PC-3 (cell line): ENCODE measurements around the gene LRP2BP. TPM values are rescaled to one million over a fixed set of nuclear protein-coding genes. Genes with fewer than 3 reads are reported as not detected.

Experiments
- ATAC-seq: fragments of 200-7000 bp; cut with Tn5 transposase; 2 replicates; pipeline ENCODE4 v1.9.1; 2020; ENCODE audit warnings: mild to moderate bottlenecking, moderate library complexity
- BruUV-seq: library from RNA; stranded (reverse); fragments of 400-500 nt; replicated peaks from 2 replicates; lab custom pipeline; 2021; lab: Mats Ljungman, UMichigan
- CTCF ChIA-PET: fragments of 300-600 bp; sonication (Branson Sonifier 250); formaldehyde crosslinking; loops from one replicate; lab custom pipeline; 2022; ENCODE audit warnings: antibody characterized with exemption; lab: Charles Lee
- POLR2A ChIA-PET: fragments of 300-600 bp; sonication (Branson Sonifier 250); formaldehyde crosslinking; loops from one replicate; lab custom pipeline; 2022; ENCODE audit warnings: antibody characterized with exemption; ENCODE audit not compliant: unreplicated experiment; lab: Charles Lee
- DNase-seq: peaks from one replicate; pipeline ENCODE4 v3.0.0-alpha.2; 2015
- H2AFZ ChIP-seq: fragments of 300-600 bp; sonication (generic); 2 replicates; pipeline ENCODE4 v1.6.0; 2016; ENCODE audit warnings: antibody characterized with exemption, low read length
- H3F3A ChIP-seq: fragments of 300-600 bp; sonication (generic); one replicate; pipeline ENCODE4 v1.6.0; 2017; ENCODE audit warnings: antibody characterized with exemption, low read length, control low read depth, mild to moderate bottlenecking; ENCODE audit not compliant: unreplicated experiment
- H3K27ac ChIP-seq: fragments of 300-600 bp; sonication (generic); 2 replicates; pipeline ENCODE4 v1.5.1; 2016; ENCODE audit warnings: mild to moderate bottlenecking, low read length
- H3K27me3 ChIP-seq: fragments of 300-600 bp; sonication (generic); 2 replicates; pipeline ENCODE4 v1.6.1; 2016; ENCODE audit warnings: low read length, mixed read lengths
- H3K36me3 ChIP-seq: fragments of 300-600 bp; sonication (generic); 2 replicates; pipeline ENCODE4 v1.6.1; 2016; ENCODE audit warnings: low read depth, mixed run types, low read length, mixed read lengths
- H3K4me1 ChIP-seq: fragments of 300-600 bp; sonication (generic); 2 replicates; pipeline ENCODE4 v1.5.1; 2016; ENCODE audit warnings: low read length; ENCODE audit not compliant: insufficient read depth
- H3K4me2 ChIP-seq: fragments of 300-600 bp; sonication (generic); 2 replicates; pipeline ENCODE4 v1.6.0; 2016; ENCODE audit warnings: low read length
- H3K4me3 ChIP-seq: fragments of 300-600 bp; sonication (generic); 2 replicates; pipeline ENCODE4 v1.5.1; 2016; ENCODE audit warnings: mild to moderate bottlenecking, low read length, mixed read lengths
- H3K79me2 ChIP-seq: fragments of 300-600 bp; sonication (generic); 2 replicates; pipeline ENCODE4 v1.6.1; 2017; ENCODE audit warnings: low read length, mixed read lengths
- H3K9ac ChIP-seq: fragments of 300-600 bp; sonication (generic); 2 replicates; pipeline ENCODE4 v1.6.0; 2016; ENCODE audit warnings: mild to moderate bottlenecking, low read length
- H3K9me2 ChIP-seq: fragments of 300-600 bp; sonication (generic); replicated peaks from 2 replicates; pipeline ENCODE4 v1.6.1; 2016; ENCODE audit warnings: mixed run types, low read length, mixed read lengths
- H3K9me3 ChIP-seq: fragments of 300-600 bp; sonication (generic); 2 replicates; pipeline ENCODE4 v1.6.1; 2016; ENCODE audit warnings: low read length, mixed read lengths
- H4K20me1 ChIP-seq: fragments of 300-600 bp; sonication (generic); 2 replicates; pipeline ENCODE4 v1.6.1; 2016; ENCODE audit warnings: low read length, mixed read lengths
- EZH2 ChIP-seq: fragments of 300-600 bp; sonication (generic); IDR thresholded peaks from one replicate; pipeline ENCODE4 v1.6.1; 2017; ENCODE audit warnings: antibody characterized with exemption, mild to moderate bottlenecking, low read length; ENCODE audit not compliant: unreplicated experiment
- EZH2phosphoT487 ChIP-seq: fragments of 300-600 bp; sonication (generic); IDR thresholded peaks from 2 replicates; pipeline ENCODE4 v1.6.1; 2018; ENCODE audit warnings: mild to moderate bottlenecking, antibody characterized with exemption, low read length, borderline replicate concordance
- intact Hi-C: fragments of 100-400 bp; cut with micrococcal nuclease; formaldehyde crosslinking; loops from 2 replicates; pipeline ENCODE4 v1.9.0; 2023
- total RNA-seq: library from RNA; depleted of rRNA; stranded (reverse); fragments of >200 nt; gene quantifications from 2 replicates; pipeline ENCODE4 v1.2.3, GENCODE V29; 2014
- TF ChIP-seq, protein P1 (sequence below): fragments of 300-600 bp; sonication (generic); conservative IDR thresholded peaks from 2 replicates; pipeline ENCODE4 v1.5.1; 2017; ENCODE audit warnings: antibody characterized with exemption, low read depth, mild to moderate bottlenecking, low read length

LRP2BP gene
- total RNA-seq, 1 experiment from 2014 or later, result 0.44 TPM

DNA sequence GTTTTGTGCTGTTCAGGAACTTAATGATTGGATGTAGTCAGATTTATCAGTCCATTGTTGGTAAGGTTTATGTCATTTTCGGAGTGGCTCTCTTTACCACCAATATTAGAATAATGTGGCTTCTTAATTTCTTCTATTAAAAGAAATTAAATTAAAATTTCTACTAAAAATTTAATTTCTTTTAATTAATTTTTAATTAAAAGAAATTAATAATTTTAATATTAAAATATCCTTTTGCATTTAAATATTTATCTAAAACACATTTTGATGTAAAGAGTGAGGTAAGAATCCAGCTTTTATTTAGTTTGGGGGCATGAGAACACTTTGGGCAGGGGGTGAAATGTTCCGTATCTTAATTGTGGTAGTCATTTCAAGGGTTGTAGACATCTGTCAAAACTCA is 45.8 kb upstream of the LRP2BP start:
- ATAC-seq (no peak), DNase-seq (no peak)
- Histone ChIP-seq H3K9me3 (no peaks in the 10 kb centered on the region), H3K4me3 (no peak overlapping the region), H3K4me2 (no peak overlapping the region), H3K4me1 (no peaks in the 10 kb centered on the region), H3K79me2 (no peaks in the 10 kb centered on the region), H3K9ac (no peak overlapping the region), H3K27ac (no peak overlapping the region), H4K20me1 (no peaks in the 10 kb centered on the region), H3K27me3 (no peaks in the 10 kb centered on the region), H3K9me2 (no peaks in the 10 kb centered on the region), H3K36me3 (no peaks in the 10 kb centered on the region), H2AFZ (no peak overlapping the region), H3F3A (no peaks in the 10 kb centered on the region)
- intact Hi-C loops, result no loop called here
- CTCF ChIA-PET, result no interaction called here
- no TSS peak for BruUV-seq
- POLR2A ChIA-PET, result no interaction called here
- TF ChIP-seq EZH2phosphoT487, result no peak
- no peak for TF ChIP-seq EZH2
- TF ChIP-seq, protein P1, sequence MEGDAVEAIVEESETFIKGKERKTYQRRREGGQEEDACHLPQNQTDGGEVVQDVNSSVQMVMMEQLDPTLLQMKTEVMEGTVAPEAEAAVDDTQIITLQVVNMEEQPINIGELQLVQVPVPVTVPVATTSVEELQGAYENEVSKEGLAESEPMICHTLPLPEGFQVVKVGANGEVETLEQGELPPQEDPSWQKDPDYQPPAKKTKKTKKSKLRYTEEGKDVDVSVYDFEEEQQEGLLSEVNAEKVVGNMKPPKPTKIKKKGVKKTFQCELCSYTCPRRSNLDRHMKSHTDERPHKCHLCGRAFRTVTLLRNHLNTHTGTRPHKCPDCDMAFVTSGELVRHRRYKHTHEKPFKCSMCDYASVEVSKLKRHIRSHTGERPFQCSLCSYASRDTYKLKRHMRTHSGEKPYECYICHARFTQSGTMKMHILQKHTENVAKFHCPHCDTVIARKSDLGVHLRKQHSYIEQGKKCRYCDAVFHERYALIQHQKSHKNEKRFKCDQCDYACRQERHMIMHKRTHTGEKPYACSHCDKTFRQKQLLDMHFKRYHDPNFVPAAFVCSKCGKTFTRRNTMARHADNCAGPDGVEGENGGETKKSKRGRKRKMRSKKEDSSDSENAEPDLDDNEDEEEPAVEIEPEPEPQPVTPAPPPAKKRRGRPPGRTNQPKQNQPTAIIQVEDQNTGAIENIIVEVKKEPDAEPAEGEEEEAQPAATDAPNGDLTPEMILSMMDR, result no peak

DNA sequence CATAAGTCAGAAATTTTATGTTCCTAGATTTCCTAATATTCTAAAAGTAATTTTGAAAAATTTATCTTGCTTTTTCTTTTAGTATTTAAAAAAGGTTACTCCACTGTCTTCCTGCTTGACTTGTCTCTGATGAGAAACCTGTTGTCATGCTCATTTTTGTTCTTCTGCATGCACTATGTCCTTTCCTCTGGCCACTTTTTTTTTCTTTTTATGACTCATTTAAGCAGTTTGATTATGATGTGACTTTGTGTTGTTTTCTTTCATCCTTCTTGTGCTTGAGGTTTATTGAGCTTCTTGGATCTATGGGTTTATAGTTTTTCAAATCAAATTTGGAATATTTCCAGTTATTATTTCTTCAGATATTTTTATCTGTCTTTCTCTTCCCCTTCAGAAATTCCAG is 42.1 kb upstream of the LRP2BP start:
- BruUV-seq, result no TSS peak
- Histone ChIP-seq H3K27ac (no peak overlapping the region), H3F3A (no peaks in the 10 kb centered on the region), H4K20me1 (no peaks in the 10 kb centered on the region), H3K4me3 (no peak overlapping the region), H3K4me2 (no peak overlapping the region), H2AFZ (no peak overlapping the region), H3K9me2 (no peaks in the 10 kb centered on the region), H3K9ac (no peak overlapping the region), H3K4me1 (no peaks in the 10 kb centered on the region), H3K9me3 (no peaks in the 10 kb centered on the region), H3K79me2 (no peaks in the 10 kb centered on the region), H3K27me3 (no peaks in the 10 kb centered on the region), H3K36me3 (no peaks in the 10 kb centered on the region)
- ChIA-PET CTCF (interaction anchor here (0.6 kb wide), 1 partner anchor 125 kb away, joined by 3 read pairs; no protein-coding TSS in a partner anchor), POLR2A (no interaction called here)
- intact Hi-C loops, result no loop called here
- ATAC-seq (no peak), DNase-seq (no peak)
- no peak for TF ChIP-seq EZH2phosphoT487
- TF ChIP-seq EZH2, result no peak
- TF ChIP-seq, protein P1, result no peak

DNA sequence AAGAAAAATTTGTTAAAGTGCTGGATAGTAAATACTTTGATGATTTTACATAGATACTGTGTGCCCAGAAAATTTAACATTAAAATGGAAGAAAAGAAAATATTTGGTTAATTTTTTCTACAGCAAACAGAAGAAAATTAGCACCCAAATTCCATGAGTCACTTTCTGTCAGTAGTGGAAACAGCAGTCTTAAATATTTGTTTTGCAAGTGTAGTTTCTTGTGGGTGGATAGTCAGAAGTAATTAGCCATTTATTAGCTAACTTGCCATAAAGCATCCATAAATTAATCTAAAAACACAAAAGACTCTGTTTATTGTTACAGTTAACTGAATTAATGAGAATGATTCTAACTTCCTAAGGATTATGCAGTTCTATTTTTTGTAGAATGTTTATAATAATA is 39.7 kb upstream of the LRP2BP start:
- CTCF ChIA-PET, result no interaction called here
- no peak for ATAC-seq

More for the DNA sequence above, 39.7 kb upstream of the LRP2BP start:
- no peak overlapping the region for H3K4me3 ChIP-seq
- H2AFZ ChIP-seq, result no peak overlapping the region
- H3F3A ChIP-seq, result no peaks in the 10 kb centered on the region
- TF ChIP-seq EZH2phosphoT487, result no peak
- TF ChIP-seq, protein P1, result no peak
- H3K4me2 ChIP-seq, result no peak overlapping the region
- H3K9me3 ChIP-seq, result no peaks in the 10 kb centered on the region
- H3K9me2 ChIP-seq, result no peaks in the 10 kb centered on the region
- H3K27ac ChIP-seq, result no peak overlapping the region
- no peaks in the 10 kb centered on the region for H3K36me3 ChIP-seq
- DNase-seq, result no peak
- POLR2A ChIA-PET, result no interaction called here
- H3K79me2 ChIP-seq, result no peaks in the 10 kb centered on the region
- intact Hi-C loops, result no loop called here
- no peaks in the 10 kb centered on the region for H3K27me3 ChIP-seq
- no peaks in the 10 kb centered on the region for H4K20me1 ChIP-seq
- BruUV-seq, result no TSS peak
- no peak overlapping the region for H3K9ac ChIP-seq
- no peaks in the 10 kb centered on the region for H3K4me1 ChIP-seq
